GM19467 (cell line): ENCODE results near the gene ACOX3.
"Not testable (repeated sequence)": the region's sequence is repeated elsewhere in the genome, so short reads cannot be mapped to it uniquely, and the experiment has no call there.

Experiments
- ATAC-seq: cut with Tn5 transposase; IDR thresholded peaks from one replicate; pipeline ENCODE4 v1.9.1; 2021; ENCODE audit warnings: mild to moderate bottlenecking, moderate library complexity; ENCODE audit not compliant: unreplicated experiment

Gene ACOX3

DNA sequence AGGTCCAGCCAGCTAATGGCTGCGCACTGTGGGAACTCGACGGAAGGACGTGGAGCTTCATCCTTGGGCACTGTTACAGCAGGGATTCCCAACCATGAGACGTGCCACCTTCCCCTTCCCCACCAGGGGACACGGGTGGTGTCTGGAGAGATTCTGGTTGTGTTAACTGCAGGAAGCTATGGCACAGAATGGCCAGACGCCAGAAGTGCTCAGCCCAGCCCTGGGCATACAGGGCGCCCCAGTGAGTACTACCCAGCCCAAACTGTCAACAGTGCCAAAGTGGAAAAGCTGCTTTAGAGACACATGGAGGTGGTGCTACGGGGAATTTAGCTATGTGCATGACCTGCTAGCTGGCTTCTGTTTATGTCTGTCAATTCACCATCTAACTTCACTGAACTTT, 32.8 kb downstream of the ACOX3 start:
- no peak for ATAC-seq

DNA sequence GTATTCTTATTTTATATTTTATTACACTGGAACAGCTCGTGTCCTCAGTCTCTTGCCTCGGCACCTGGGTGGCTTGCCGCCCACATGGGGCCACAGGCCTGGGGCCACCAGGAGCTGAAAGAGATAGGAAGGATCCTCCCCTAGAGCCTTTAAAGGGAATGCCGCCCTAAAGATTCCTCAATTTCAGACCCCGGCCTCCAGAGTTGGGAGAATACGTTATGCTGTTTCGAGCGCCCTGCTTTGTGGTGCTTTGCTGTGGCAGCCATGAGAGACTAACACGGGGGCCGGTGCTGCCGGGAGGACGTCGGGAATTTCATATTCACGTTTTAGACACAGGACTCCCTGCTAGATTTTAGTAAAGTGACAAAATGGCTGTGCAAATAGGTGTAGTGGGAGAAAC, 33.2 kb downstream of the ACOX3 start:
- no peak for ATAC-seq

- ATAC-seq, result not testable (repeated sequence)
Measured at GRCh38 chr4:8406887-8407286, 33.6 kb downstream of the ACOX3 start.

DNA sequence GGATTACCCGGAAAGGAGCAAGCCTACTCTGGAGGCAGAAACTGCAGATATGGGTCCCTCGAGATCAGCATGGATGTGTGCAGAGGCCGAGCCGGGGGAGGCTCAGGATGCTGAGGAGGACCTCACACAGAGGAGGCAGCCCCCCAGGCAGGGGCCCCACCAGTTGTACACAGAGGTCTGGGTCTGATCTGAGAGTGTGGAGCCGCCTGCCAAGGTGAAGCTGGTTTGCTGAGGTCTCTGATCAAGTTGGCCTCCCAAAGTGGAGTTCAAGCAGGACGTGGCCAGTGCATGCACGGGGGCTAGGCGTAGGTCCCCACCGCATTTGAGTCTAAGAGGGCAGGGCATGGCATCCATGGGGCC, 35.0 kb downstream of the ACOX3 start:
- no peak for ATAC-seq

- no peak for ATAC-seq
Measured at GRCh38 chr4:8404791-8405515, 35.6 kb downstream of the ACOX3 start.

DNA sequence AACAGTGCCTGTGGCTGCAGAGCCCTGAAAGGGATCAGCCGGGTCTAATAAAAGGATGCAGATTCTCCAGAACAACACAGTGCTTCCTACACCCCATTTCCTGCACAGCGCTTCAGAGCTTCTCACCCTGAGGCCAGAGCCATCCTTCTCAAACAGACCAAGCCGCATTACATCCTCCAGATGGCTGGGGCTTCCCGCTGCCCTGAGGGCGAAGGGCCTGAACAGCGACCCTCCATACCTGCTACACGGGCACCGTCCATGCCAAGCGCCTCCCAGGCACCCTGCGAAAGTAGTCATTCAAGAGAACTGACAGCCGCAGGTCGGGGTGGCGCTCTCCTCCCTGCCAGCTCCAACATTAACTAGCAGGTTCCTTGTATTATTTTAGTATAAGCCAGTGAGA, 36.5 kb downstream of the ACOX3 start:
- ATAC-seq, result no peak

- ATAC-seq, result no peak
Measured at GRCh38 chr4:8403173-8403753, 37.3 kb downstream of the ACOX3 start.

DNA sequence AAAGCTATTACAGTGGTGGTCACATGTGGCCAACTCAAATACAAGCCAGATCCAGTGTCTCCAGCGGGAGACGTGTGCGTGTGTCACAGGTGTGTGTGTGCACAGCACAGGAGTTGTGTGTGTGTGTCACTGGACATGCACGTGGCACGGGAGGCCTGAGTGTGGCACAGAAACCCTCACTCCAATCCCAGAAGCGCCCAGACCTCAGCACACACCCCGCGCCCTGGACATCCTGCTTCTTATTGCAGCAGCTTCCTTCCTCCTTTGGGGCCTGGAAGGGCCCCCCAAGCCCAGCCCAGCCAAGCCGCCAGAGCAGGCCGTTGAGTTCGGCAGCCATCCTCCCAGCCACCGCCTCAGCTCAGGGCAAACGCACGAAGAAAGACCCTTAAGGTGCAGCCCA, 37.9 kb downstream of the ACOX3 start:
- ATAC-seq, result no peak

- no peak for ATAC-seq
Measured at GRCh38 chr4:8402181-8402597, 38.3 kb downstream of the ACOX3 start.

DNA sequence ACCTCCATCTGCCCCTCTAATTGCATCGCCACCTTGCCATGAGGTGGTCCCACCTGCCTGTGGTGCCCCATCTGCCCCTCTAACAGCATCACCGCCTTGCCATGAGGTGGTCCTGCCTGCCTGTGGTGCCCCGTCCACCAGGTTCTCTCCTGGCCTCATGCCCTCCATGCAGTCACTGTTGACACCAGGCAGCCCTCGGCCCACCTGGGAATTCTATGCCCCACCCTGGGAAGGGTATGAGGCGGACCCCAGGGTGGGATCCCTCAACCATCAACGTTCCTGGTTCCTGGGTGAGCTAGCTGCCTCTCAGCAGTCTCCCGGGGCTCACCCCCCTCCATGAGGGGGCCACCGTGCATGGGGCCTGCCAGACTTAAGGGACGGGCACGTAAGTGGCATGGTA, 38.9 kb downstream of the ACOX3 start:
- ATAC-seq, result no peak

GRCh38 chr4:8400632-8401325, 39.7 kb downstream of the ACOX3 start:
- ATAC-seq, result no peak

DNA sequence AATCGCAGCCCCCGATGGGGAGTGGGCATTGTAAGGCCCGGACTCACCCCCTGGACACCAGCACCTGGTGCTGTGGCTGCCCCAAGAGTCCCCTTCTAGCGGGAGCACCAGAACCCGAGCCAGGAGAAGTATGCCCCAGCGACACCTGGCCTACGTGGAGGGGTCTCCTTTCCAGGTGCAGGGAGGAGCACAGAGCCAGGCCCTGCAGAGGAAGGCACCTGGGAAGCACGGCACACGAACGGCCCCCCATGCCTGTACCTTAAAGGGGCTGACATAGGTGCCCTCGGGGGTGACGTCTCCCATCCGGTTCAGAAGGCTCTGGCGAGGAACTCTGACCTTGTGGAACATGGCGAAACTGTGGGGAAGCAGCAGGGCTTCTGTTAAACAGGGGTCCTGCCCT, 41.2 kb downstream of the ACOX3 start:
- no peak for ATAC-seq

DNA sequence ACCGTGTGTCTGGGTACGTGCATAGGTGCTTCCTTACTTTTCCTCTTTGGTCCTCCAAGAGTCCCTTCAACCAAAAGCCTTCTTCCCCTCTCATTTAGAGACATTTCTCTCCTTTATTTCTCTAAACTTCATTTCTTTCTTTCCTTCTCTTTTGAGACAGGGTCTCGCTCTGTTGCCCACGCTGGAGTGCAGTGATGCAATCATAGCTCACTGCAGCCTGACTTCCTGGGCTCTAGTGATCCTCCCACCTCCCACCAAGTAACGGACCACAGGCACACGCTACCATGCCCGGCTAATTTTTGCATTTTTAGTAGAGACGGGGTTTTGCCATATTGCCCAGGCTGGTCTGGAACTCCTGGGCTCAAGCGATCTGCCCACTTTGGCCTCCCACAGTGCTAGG, 42.2 kb downstream of the ACOX3 start:
- no peak for ATAC-seq

DNA sequence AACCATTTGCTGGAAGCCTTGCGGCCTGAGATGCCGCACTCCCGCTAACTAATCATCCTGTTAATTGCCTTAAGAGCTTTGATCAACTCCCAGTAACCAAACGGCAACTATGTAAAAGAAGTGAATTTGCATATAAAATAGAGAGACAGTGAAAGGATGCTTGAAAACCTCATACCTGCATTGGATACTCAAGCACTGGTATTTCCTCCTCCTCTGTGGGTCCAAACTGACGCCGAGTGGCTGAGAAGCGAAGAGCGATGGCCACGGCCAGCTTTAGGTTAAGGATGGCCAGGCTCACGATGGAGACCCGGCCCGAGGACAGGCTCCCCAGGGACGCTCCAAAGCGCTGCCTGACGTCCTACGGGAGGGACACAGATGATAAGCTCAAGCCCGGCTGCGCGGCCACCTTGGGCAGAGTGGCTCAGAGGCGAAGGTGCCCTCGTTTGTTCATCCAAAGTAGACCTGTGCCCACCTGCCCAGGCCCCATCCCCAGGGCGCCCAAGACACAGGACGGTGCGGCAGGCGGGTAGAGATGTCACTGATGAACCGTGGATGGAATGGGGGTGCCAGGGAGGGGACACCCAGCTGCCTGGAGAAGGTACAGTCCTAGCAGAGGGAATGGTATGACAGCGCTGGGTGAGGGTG, 43.6 kb downstream of the ACOX3 start:
- no peak for ATAC-seq

GRCh38 chr4:8395504-8396296, 44.8 kb downstream of the ACOX3 start:
- no peak for ATAC-seq

GRCh38 chr4:8394806-8395205, 45.7 kb downstream of the ACOX3 start:
- no peak for ATAC-seq

DNA sequence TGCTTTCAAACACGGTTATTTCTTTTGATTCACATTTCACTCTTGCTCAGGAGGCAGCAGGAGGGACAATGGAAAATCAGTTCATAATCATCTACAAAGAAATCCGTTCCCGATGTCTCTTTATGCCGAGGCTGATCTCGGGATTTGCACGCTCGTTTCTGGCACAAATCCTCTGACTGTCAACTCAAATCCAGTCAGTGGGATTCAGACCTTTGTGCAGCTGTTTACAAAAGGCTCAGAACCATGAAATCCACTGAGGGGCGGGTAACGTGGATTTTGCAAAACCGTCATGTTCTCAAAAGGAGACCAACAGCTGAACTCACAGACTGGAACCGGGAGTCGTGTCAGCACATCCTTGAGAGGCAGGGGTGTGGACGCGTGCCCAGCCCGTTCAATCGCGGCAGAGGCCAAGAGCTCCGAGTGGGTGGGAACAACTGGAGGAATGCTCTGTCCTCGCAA, 46.4 kb downstream of the ACOX3 start:
- no peak for ATAC-seq

GRCh38 chr4:8393593-8394038, 46.9 kb downstream of the ACOX3 start:
- no peak for ATAC-seq

GRCh38 chr4:8392591-8393190, 47.8 kb downstream of the ACOX3 start:
- ATAC-seq, result no peak

DNA sequence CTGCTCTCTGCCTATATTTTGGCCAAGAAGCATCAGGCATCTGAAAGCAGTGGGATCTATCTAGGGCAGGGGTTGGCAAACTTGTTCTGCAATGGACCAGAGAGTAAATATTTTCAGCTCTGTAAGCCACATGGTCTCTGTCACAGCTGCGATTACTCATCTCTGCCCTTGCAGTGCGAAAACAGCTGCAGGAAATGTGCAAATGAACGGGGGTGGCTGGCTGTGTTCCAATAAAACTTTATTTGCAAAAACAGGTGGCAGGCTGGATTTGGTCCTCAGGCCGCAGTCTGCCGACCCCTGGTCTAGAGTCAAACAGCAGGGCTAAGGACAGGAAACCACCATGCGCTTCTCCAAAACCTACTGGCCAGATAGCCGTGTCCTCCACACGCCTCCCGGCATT, 48.6 kb downstream of the ACOX3 start:
- ATAC-seq, result peak; percentile 75
